Activated T-cell treated with anti-CD3 and anti-CD28 coated beads, Interleukin-2, amount 50 U/mL, for 72 hours (primary cell): ENCODE measurements around the gene SSBP3. TPM values are rescaled to one million over a fixed set of nuclear protein-coding genes. Genes with fewer than 3 reads are reported as not detected.
"Not testable (repeated sequence)": the region's sequence is repeated elsewhere in the genome, so short reads cannot be mapped to it uniquely, and the experiment has no call there.

ENCODE experiments used
- ATAC-seq, 2 donors: fragments of 150-1000 bp; cut with Tn5 transposase; replicated peaks in 1 of 2; 2 replicates each; pipeline ENCODE4 v1.10.0; 2021; ENCODE audit warnings: moderate library complexity in 2 of 2, mild to moderate bottlenecking in 1 of 2
- DNase-seq, 2 donors: peaks; one replicate each; pipeline ENCODE4 v3.0.0; 2021 to 2022; ENCODE audit warnings: mixed read lengths in 1 of 2
- H3K27ac Mint-ChIP-seq: one replicate; pipeline ENCODE4 v1.8.0; 2022; ENCODE audit warnings: mild to moderate bottlenecking, moderate library complexity, mixed read lengths
- H3K27me3 Mint-ChIP-seq: one replicate; pipeline ENCODE4 v1.8.0; 2022; ENCODE audit warnings: low read depth, mixed read lengths
- H3K36me3 Mint-ChIP-seq, 2 donors: one replicate each; pipeline ENCODE4 v1.8.0; 2022; ENCODE audit warnings: mixed read lengths in 2 of 2, mild to moderate bottlenecking in 1 of 2; ENCODE audit not compliant: insufficient read depth in 2 of 2
- H3K4me1 Mint-ChIP-seq: one replicate; pipeline ENCODE4 v1.8.0; 2022; ENCODE audit warnings: low read depth, mixed read lengths
- H3K4me3 Mint-ChIP-seq, 2 donors: one replicate each; pipeline ENCODE4 v1.8.0; 2022; ENCODE audit warnings: mild to moderate bottlenecking in 2 of 2, mixed read lengths in 2 of 2, moderate library complexity in 2 of 2
- H3K9me3 Mint-ChIP-seq, 2 donors: one replicate each; pipeline ENCODE4 v1.8.0; 2022; ENCODE audit warnings: mixed read lengths in 2 of 2
- total RNA-seq, 2 donors: library from RNA; stranded (reverse); gene quantifications; one replicate each; pipeline ENCODE4 v1.2.3, GENCODE V29; 2022

The SSBP3 gene
- total RNA-seq, 2 donors from 2014 or later: 70.1 to 84.9 TPM

- no peaks in the 10 kb centered on the region for H3K27me3 Mint-ChIP-seq
- H3K4me3 Mint-ChIP-seq: peak overlapping the region in 1 of 2 donors; percentile 6
- H3K36me3 Mint-ChIP-seq: peaks cover 0 to 8% of the 10 kb centered on the region in 2 donors
- peaks cover 94% of the 10 kb centered on the region for H3K4me1 Mint-ChIP-seq
- no peaks in the 10 kb centered on the region for H3K9me3 Mint-ChIP-seq
- DNase-seq (no peak), ATAC-seq (no peak)
- no peak overlapping the region for H3K27ac Mint-ChIP-seq
Measured at GRCh38 chr1:54358503-54359168, 47.6 kb downstream of the SSBP3 start.

GRCh38 chr1:54357967-54358366, 48.2 kb downstream of the SSBP3 start:
- peak overlapping the region in 1 of 2 donors; percentile 10 for H3K4me3 Mint-ChIP-seq
- peaks cover 92% of the 10 kb centered on the region for H3K4me1 Mint-ChIP-seq

GRCh38 chr1:54356680-54357147, 49.5 kb downstream of the SSBP3 start:
- DNase-seq (peak; percentile 46 to 52), ATAC-seq (peak; percentile 80 to 82)
- H3K27ac Mint-ChIP-seq: peak overlapping the region; percentile 9
- peaks cover 0 to 8% of the 10 kb centered on the region in 2 donors for H3K36me3 Mint-ChIP-seq
- peaks cover 88% of the 10 kb centered on the region for H3K4me1 Mint-ChIP-seq
- no peaks in the 10 kb centered on the region for H3K9me3 Mint-ChIP-seq
- no peaks in the 10 kb centered on the region for H3K27me3 Mint-ChIP-seq
- peak overlapping the region; percentile 75 to 96 for H3K4me3 Mint-ChIP-seq

More at GRCh38 chr1:54357967-54358366, 48.2 kb downstream of the SSBP3 start:
- DNase-seq: no peak
- ATAC-seq: no peak
- Mint-ChIP-seq H3K9me3 (no peaks in the 10 kb centered on the region), H3K27ac (no peak overlapping the region), H3K36me3 (peaks cover 0 to 8% of the 10 kb centered on the region in 2 donors), H3K27me3 (no peaks in the 10 kb centered on the region)

GRCh38 chr1:54355931-54356679, 50.1 kb downstream of the SSBP3 start:
- ATAC-seq (peak; percentile 4 to 8), DNase-seq (no peak)
- H3K27ac Mint-ChIP-seq: no peak overlapping the region
- H3K4me1 Mint-ChIP-seq: peaks cover 87% of the 10 kb centered on the region
- no peaks in the 10 kb centered on the region for H3K27me3 Mint-ChIP-seq
- peaks cover 0 to 8% of the 10 kb centered on the region in 2 donors for H3K36me3 Mint-ChIP-seq
- H3K4me3 Mint-ChIP-seq: peak overlapping the region; percentile 75 to 96
- H3K9me3 Mint-ChIP-seq: no peaks in the 10 kb centered on the region

GRCh38 chr1:54354899-54355298, 51.3 kb downstream of the SSBP3 start:
- no peak overlapping the region for H3K4me3 Mint-ChIP-seq
- no peak for DNase-seq
- H3K36me3 Mint-ChIP-seq: peaks cover 0 to 8% of the 10 kb centered on the region in 2 donors
- no peaks in the 10 kb centered on the region for H3K9me3 Mint-ChIP-seq
- H3K27ac Mint-ChIP-seq: no peak overlapping the region
- H3K4me1 Mint-ChIP-seq: peaks cover 83% of the 10 kb centered on the region
- H3K27me3 Mint-ChIP-seq: no peaks in the 10 kb centered on the region
- no peak for ATAC-seq

GRCh38 chr1:54353959-54354358, 52.2 kb downstream of the SSBP3 start:
- ATAC-seq: no peak

GRCh38 chr1:54352755-54353154, 53.4 kb downstream of the SSBP3 start:
- H3K36me3 Mint-ChIP-seq: no peaks in the 10 kb centered on the region
- H3K4me3 Mint-ChIP-seq: no peak overlapping the region
- H3K27ac Mint-ChIP-seq: no peak overlapping the region
- H3K4me1 Mint-ChIP-seq: peaks cover 68% of the 10 kb centered on the region
- ATAC-seq (no peak), DNase-seq (no peak)
- no peaks in the 10 kb centered on the region for H3K9me3 Mint-ChIP-seq
- no peaks in the 10 kb centered on the region for H3K27me3 Mint-ChIP-seq

More at GRCh38 chr1:54353959-54354358, 52.2 kb downstream of the SSBP3 start:
- Mint-ChIP-seq H3K4me1 (peaks cover 78% of the 10 kb centered on the region), H3K27me3 (no peaks in the 10 kb centered on the region), H3K9me3 (no peaks in the 10 kb centered on the region), H3K36me3 (peaks cover 0 to 8% of the 10 kb centered on the region in 2 donors), H3K27ac (no peak overlapping the region), H3K4me3 (no peak overlapping the region)
- no peak for DNase-seq

- no peak overlapping the region for H3K4me3 Mint-ChIP-seq
- no peaks in the 10 kb centered on the region for H3K27me3 Mint-ChIP-seq
- DNase-seq: no peak
- no peak for ATAC-seq
- no peak overlapping the region for H3K27ac Mint-ChIP-seq
- H3K36me3 Mint-ChIP-seq: no peaks in the 10 kb centered on the region
- peaks cover 45% of the 10 kb centered on the region for H3K4me1 Mint-ChIP-seq
- no peaks in the 10 kb centered on the region for H3K9me3 Mint-ChIP-seq
Measured at GRCh38 chr1:54350360-54350759, 55.8 kb downstream of the SSBP3 start.

GRCh38 chr1:54348700-54349021, 57.5 kb downstream of the SSBP3 start:
- Mint-ChIP-seq H3K27me3 (no peaks in the 10 kb centered on the region), H3K27ac (no peak overlapping the region), H3K9me3 (no peaks in the 10 kb centered on the region), H3K36me3 (no peaks in the 10 kb centered on the region), H3K4me1 (peaks cover 43% of the 10 kb centered on the region), H3K4me3 (no peak overlapping the region)
- ATAC-seq: no peak
- DNase-seq: no peak

- Mint-ChIP-seq H3K27me3 (no peaks in the 10 kb centered on the region), H3K4me3 (no peak overlapping the region), H3K9me3 (no peaks in the 10 kb centered on the region), H3K4me1 (peaks cover 38% of the 10 kb centered on the region), H3K27ac (no peak overlapping the region), H3K36me3 (no peaks in the 10 kb centered on the region)
- DNase-seq (no peak), ATAC-seq (no peak)
Measured at GRCh38 chr1:54347955-54348699, 58.1 kb downstream of the SSBP3 start.

- no peak overlapping the region for H3K4me3 Mint-ChIP-seq
- no peak for ATAC-seq
Measured at GRCh38 chr1:54347261-54347954, 58.8 kb downstream of the SSBP3 start.

GRCh38 chr1:54345548-54345947, 60.6 kb downstream of the SSBP3 start:
- not testable (repeated sequence) for H3K27ac Mint-ChIP-seq, H3K27me3 Mint-ChIP-seq, ATAC-seq, DNase-seq, H3K9me3 Mint-ChIP-seq, H3K36me3 Mint-ChIP-seq, H3K4me3 Mint-ChIP-seq
- H3K4me1 Mint-ChIP-seq: peaks cover 21% of the 10 kb centered on the region

More at GRCh38 chr1:54347261-54347954, 58.8 kb downstream of the SSBP3 start:
- no peaks in the 10 kb centered on the region for H3K9me3 Mint-ChIP-seq
- no peaks in the 10 kb centered on the region for H3K27me3 Mint-ChIP-seq
- no peak for DNase-seq
- H3K27ac Mint-ChIP-seq: no peak overlapping the region
- H3K4me1 Mint-ChIP-seq: peaks cover 34% of the 10 kb centered on the region
- no peaks in the 10 kb centered on the region for H3K36me3 Mint-ChIP-seq
